HEK293 (cell line): ENCODE results near the gene GUCY2D.

Experiments used
- EGR2 ChIP-seq: fragments of 450-650 bp; formaldehyde crosslinking; IDR thresholded peaks from 2 replicates; pipeline ENCODE4 v1.5.1; 2016; ENCODE audit warnings: low read depth, missing biosample characterization, missing genetic modification characterization
- GLI2 ChIP-seq: fragments of 450-650 bp; formaldehyde crosslinking; IDR thresholded peaks from 2 replicates; pipeline ENCODE4; 2017; ENCODE audit warnings: missing biosample characterization, missing genetic modification characterization, low read depth, borderline replicate concordance
- GLIS2 ChIP-seq: fragments of 450-650 bp; formaldehyde crosslinking; IDR thresholded peaks from 2 replicates; pipeline ENCODE4 v1.5.1; 2016; ENCODE audit warnings: missing biosample characterization, missing genetic modification characterization
- IKZF3 ChIP-seq: fragments of 450-650 bp; IDR thresholded peaks from 2 replicates; pipeline ENCODE4 v1.5.0; 2018; ENCODE audit warnings: missing biosample characterization, mild to moderate bottlenecking, missing genetic modification characterization, moderate library complexity
- KLF1 ChIP-seq: fragments of 450-650 bp; formaldehyde crosslinking; IDR thresholded peaks from 2 replicates; pipeline ENCODE4 v1.5.1; 2016; ENCODE audit warnings: missing biosample characterization, missing genetic modification characterization
- MEIS1 ChIP-seq: sonication (generic); formaldehyde crosslinking; IDR thresholded peaks from 2 replicates; pipeline ENCODE4 v1.8.1; 2022; ENCODE audit warnings: missing genetic modification reagents, mild to moderate bottlenecking, borderline replicate concordance
- MZF1 ChIP-seq: fragments of 450-650 bp; formaldehyde crosslinking; IDR thresholded peaks from 2 replicates; pipeline ENCODE4 v1.5.1; 2017; ENCODE audit warnings: missing biosample characterization, missing genetic modification characterization, borderline replicate concordance
- SCRT1 ChIP-seq: fragments of 450-650 bp; formaldehyde crosslinking; IDR thresholded peaks from 2 replicates; pipeline ENCODE4 v1.5.1; 2016; ENCODE audit warnings: missing biosample characterization, missing genetic modification characterization, borderline replicate concordance
- YY1 ChIP-seq: fragments of 450-650 bp; formaldehyde crosslinking; IDR thresholded peaks from 2 replicates; pipeline ENCODE4 v1.5.1; 2018; ENCODE audit warnings: missing biosample characterization, missing genetic modification characterization
- ZBTB21 ChIP-seq: fragments of 450-650 bp; formaldehyde crosslinking; IDR thresholded peaks from 2 replicates; pipeline ENCODE4 v1.5.1; 2017; ENCODE audit warnings: missing biosample characterization, missing genetic modification characterization
- ZBTB7A ChIP-seq: fragments of 450-650 bp; formaldehyde crosslinking; IDR thresholded peaks from 2 replicates; pipeline ENCODE4 v1.5.1; 2016; ENCODE audit warnings: low read depth, missing biosample characterization, missing genetic modification characterization
- ZBTB8A ChIP-seq: fragments of 450-650 bp; formaldehyde crosslinking; IDR thresholded peaks from 2 replicates; pipeline ENCODE4 v1.5.1; 2016; ENCODE audit warnings: missing biosample characterization, missing genetic modification characterization
- ZFP3 ChIP-seq: fragments of 450-650 bp; formaldehyde crosslinking; IDR thresholded peaks from 2 replicates; pipeline ENCODE4 v1.5.1; 2016; ENCODE audit warnings: low read depth, missing biosample characterization, missing genetic modification characterization
- ZFP41 ChIP-seq: fragments of 450-650 bp; formaldehyde crosslinking; IDR thresholded peaks from 2 replicates; pipeline ENCODE4 v1.5.1; 2016; ENCODE audit warnings: missing biosample characterization, missing genetic modification characterization, borderline replicate concordance
- ZIC2 ChIP-seq: fragments of 450-650 bp; formaldehyde crosslinking; IDR thresholded peaks from 2 replicates; pipeline ENCODE4 v1.5.1; 2016; ENCODE audit warnings: missing biosample characterization, missing genetic modification characterization
- ZNF174 ChIP-seq: fragments of 450-650 bp; formaldehyde crosslinking; IDR thresholded peaks from 2 replicates; pipeline ENCODE4 v1.5.0; 2017; ENCODE audit warnings: missing biosample characterization, mild to moderate bottlenecking, missing genetic modification characterization
- ZNF354C ChIP-seq: fragments of 450-650 bp; formaldehyde crosslinking; IDR thresholded peaks from 2 replicates; pipeline ENCODE4 v1.5.1; 2016; ENCODE audit warnings: missing biosample characterization, missing genetic modification characterization, low read depth, borderline replicate concordance
- ZNF391 ChIP-seq: fragments of 450-650 bp; formaldehyde crosslinking; IDR thresholded peaks from 2 replicates; pipeline ENCODE4 v1.5.1; 2016; ENCODE audit warnings: low read depth, missing biosample characterization, missing genetic modification characterization, borderline replicate concordance
- ZNF48 ChIP-seq: fragments of 450-650 bp; formaldehyde crosslinking; IDR thresholded peaks from 2 replicates; pipeline ENCODE4 v1.5.1; 2016; ENCODE audit warnings: missing biosample characterization, missing genetic modification characterization
- ZNF501 ChIP-seq: fragments of 450-650 bp; formaldehyde crosslinking; IDR thresholded peaks from 2 replicates; pipeline ENCODE4 v1.5.1; 2016; ENCODE audit warnings: missing biosample characterization, missing genetic modification characterization
- ZNF555 ChIP-seq: fragments of 450-650 bp; formaldehyde crosslinking; conservative IDR thresholded peaks from 2 replicates; pipeline ENCODE4 v1.5.1; 2017; ENCODE audit warnings: missing biosample characterization, mild to moderate bottlenecking, missing genetic modification characterization, inconsistent platforms
- ZNF558 ChIP-seq: fragments of 450-650 bp; formaldehyde crosslinking; IDR thresholded peaks from 2 replicates; pipeline ENCODE4 v1.5.1; 2016; ENCODE audit warnings: missing biosample characterization, missing genetic modification characterization
- ZNF561 ChIP-seq: fragments of 450-650 bp; IDR thresholded peaks from 2 replicates; pipeline ENCODE4 v1.5.1; 2018; ENCODE audit warnings: missing biosample characterization, missing genetic modification characterization, borderline replicate concordance
- ZNF596 ChIP-seq: fragments of 450-650 bp; IDR thresholded peaks from 2 replicates; pipeline ENCODE4 v1.5.0; 2018; ENCODE audit warnings: missing biosample characterization, mild to moderate bottlenecking, missing genetic modification characterization, moderate library complexity
- ZNF600 ChIP-seq: fragments of 450-650 bp; formaldehyde crosslinking; IDR thresholded peaks from 2 replicates; pipeline ENCODE4 v1.5.1; 2016; ENCODE audit warnings: missing biosample characterization, missing genetic modification characterization
- ZNF624 ChIP-seq: fragments of 450-650 bp; formaldehyde crosslinking; IDR thresholded peaks from 2 replicates; pipeline ENCODE4 v1.5.1; 2017; ENCODE audit warnings: missing biosample characterization, missing genetic modification characterization
- ZNF654 ChIP-seq: fragments of 450-650 bp; formaldehyde crosslinking; IDR thresholded peaks from 2 replicates; pipeline ENCODE4 v1.5.1; 2016; ENCODE audit warnings: low read depth, missing biosample characterization, missing genetic modification characterization
- ZXDB ChIP-seq: fragments of 450-650 bp; formaldehyde crosslinking; IDR thresholded peaks from 2 replicates; pipeline ENCODE4 v1.5.1; 2016; ENCODE audit warnings: missing biosample characterization, missing genetic modification characterization
- TF ChIP-seq, protein P1 (sequence below): fragments of 450-650 bp; formaldehyde crosslinking; IDR thresholded peaks from 2 replicates; pipeline ENCODE4 v1.5.1; 2016; ENCODE audit warnings: missing biosample characterization, missing genetic modification characterization
- TF ChIP-seq, protein P2 (sequence below): fragments of 450-650 bp; formaldehyde crosslinking; IDR thresholded peaks from 2 replicates; pipeline ENCODE4 v1.5.1; 2016; ENCODE audit warnings: missing biosample characterization, missing genetic modification characterization
- TF ChIP-seq, protein P3 (sequence below): fragments of 450-650 bp; IDR thresholded peaks from 2 replicates; pipeline ENCODE4 v1.5.1; 2018; ENCODE audit warnings: missing biosample characterization, missing genetic modification characterization
- TF ChIP-seq, protein P4 (sequence below): fragments of 450-650 bp; formaldehyde crosslinking; IDR thresholded peaks from 2 replicates; pipeline ENCODE4 v1.5.1; 2016; ENCODE audit warnings: missing biosample characterization, missing genetic modification characterization
- TF ChIP-seq, protein P5 (sequence below): fragments of 450-650 bp; formaldehyde crosslinking; IDR thresholded peaks from 2 replicates; pipeline ENCODE4 v1.5.1; 2016; ENCODE audit warnings: missing biosample characterization, missing genetic modification characterization

Gene GUCY2D

DNA sequence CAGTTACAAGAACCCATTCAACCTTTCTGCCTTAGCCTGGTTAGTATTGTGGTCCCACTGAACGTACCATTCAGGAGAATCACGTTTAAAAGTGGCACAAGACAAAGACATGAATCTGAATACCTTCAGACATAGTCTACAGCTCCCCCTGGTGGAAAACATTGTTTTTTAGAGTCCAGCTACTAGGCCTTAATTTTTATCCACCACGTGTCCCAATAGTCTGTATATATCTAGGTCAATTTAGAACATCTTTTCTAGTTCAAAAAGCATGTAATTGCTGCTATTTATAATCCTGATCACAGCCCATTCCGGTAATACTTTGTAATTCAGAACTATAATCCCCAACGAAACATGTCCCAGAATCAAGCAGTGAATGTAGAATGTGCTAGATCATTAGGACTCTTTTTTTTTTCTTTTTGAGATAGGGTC is 13.7 kb upstream of the GUCY2D start (continued):
- TF ChIP-seq ZNF561 (tag by site-specific recombination) (no peak), IKZF3 (tag by site-specific recombination) (no peak), ZFP41 (tag by site-specific recombination) (no peak), MEIS1 (no peak), ZNF391 (tag by site-specific recombination) (no peak), EGR2 (tag by site-specific recombination) (no peak), ZNF624 (tag by site-specific recombination) (no peak), ZNF48 (tag by site-specific recombination) (no peak), ZBTB21 (tag by site-specific recombination) (no peak), ZIC2 (tag by site-specific recombination) (no peak), ZFP3 (tag by site-specific recombination) (0 out of 2 replicates have a peak, but pooled peaks have one; percentile 23), ZNF654 (peak; percentile 86), MZF1 (tag by site-specific recombination) (no peak), GLIS2 (no peak), ZNF501 (tag by site-specific recombination) (no peak), ZNF600 (no peak), ZBTB8A (tag by site-specific recombination) (no peak), ZNF555 (tag by site-specific recombination) (no peak), ZNF354C (tag by site-specific recombination) (no peak), ZNF558 (tag by site-specific recombination) (peak; percentile 29; the same call in 1 of the 2 replicates), SCRT1 (tag by site-specific recombination) (no peak), YY1 (tag by site-specific recombination) (no peak), ZNF596 (tag by site-specific recombination) (no peak), ZXDB (no peak), ZBTB7A (tag by site-specific recombination) (no peak), KLF1 (tag by site-specific recombination) (no peak), ZNF174 (no peak), GLI2 (tag by site-specific recombination) (no peak)
- TF ChIP-seq, protein P1, sequence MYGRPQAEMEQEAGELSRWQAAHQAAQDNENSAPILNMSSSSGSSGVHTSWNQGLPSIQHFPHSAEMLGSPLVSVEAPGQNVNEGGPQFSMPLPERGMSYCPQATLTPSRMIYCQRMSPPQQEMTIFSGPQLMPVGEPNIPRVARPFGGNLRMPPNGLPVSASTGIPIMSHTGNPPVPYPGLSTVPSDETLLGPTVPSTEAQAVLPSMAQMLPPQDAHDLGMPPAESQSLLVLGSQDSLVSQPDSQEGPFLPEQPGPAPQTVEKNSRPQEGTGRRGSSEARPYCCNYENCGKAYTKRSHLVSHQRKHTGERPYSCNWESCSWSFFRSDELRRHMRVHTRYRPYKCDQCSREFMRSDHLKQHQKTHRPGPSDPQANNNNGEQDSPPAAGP: no peak
- TF ChIP-seq, protein P2, sequence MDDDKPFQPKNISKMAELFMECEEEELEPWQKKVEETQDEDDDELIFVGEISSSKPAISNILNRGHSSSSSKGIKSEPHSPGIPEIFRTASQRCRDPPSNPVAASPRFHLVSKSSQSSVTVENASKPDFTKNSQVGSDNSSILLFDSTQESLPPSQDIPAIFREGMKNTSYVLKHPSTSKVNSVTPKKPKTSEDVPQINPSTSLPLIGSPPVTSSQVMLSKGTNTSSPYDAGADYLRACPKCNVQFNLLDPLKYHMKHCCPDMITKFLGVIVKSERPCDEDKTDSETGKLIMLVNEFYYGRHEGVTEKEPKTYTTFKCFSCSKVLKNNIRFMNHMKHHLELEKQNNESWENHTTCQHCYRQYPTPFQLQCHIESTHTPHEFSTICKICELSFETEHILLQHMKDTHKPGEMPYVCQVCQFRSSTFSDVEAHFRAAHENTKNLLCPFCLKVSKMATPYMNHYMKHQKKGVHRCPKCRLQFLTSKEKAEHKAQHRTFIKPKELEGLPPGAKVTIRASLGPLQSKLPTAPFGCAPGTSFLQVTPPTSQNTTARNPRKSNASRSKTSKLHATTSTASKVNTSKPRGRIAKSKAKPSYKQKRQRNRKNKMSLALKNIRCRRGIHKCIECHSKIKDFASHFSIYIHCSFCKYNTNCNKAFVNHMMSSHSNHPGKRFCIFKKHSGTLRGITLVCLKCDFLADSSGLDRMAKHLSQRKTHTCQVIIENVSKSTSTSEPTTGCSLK (tag by site-specific recombination): no peak
- TF ChIP-seq, protein P3, sequence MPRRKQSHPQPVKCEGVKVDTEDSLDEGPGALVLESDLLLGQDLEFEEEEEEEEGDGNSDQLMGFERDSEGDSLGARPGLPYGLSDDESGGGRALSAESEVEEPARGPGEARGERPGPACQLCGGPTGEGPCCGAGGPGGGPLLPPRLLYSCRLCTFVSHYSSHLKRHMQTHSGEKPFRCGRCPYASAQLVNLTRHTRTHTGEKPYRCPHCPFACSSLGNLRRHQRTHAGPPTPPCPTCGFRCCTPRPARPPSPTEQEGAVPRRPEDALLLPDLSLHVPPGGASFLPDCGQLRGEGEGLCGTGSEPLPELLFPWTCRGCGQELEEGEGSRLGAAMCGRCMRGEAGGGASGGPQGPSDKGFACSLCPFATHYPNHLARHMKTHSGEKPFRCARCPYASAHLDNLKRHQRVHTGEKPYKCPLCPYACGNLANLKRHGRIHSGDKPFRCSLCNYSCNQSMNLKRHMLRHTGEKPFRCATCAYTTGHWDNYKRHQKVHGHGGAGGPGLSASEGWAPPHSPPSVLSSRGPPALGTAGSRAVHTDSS (tag by site-specific recombination): no peak
- TF ChIP-seq, protein P4, sequence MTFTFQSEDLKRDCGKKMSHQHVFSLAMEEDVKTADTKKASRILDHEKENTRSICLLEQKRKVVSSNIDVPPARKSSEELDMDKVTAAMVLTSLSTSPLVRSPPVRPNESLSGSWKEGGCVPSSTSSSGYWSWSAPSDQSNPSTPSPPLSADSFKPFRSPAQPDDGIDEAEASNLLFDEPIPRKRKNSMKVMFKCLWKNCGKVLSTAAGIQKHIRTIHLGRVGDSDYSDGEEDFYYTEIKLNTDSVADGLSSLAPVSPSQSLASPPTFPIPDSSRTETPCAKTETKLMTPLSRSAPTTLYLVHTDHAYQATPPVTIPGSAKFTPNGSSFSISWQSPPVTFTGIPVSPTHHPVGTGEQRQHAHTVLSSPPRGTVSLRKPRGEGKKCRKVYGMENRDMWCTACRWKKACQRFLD (tag by site-specific recombination): no peak
- TF ChIP-seq, protein P5, sequence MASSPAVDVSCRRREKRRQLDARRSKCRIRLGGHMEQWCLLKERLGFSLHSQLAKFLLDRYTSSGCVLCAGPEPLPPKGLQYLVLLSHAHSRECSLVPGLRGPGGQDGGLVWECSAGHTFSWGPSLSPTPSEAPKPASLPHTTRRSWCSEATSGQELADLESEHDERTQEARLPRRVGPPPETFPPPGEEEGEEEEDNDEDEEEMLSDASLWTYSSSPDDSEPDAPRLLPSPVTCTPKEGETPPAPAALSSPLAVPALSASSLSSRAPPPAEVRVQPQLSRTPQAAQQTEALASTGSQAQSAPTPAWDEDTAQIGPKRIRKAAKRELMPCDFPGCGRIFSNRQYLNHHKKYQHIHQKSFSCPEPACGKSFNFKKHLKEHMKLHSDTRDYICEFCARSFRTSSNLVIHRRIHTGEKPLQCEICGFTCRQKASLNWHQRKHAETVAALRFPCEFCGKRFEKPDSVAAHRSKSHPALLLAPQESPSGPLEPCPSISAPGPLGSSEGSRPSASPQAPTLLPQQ: peak; percentile 39; the same call in 1 of the 2 replicates
